Measurements from ENCODE around the gene TYSND1.

DNA sequence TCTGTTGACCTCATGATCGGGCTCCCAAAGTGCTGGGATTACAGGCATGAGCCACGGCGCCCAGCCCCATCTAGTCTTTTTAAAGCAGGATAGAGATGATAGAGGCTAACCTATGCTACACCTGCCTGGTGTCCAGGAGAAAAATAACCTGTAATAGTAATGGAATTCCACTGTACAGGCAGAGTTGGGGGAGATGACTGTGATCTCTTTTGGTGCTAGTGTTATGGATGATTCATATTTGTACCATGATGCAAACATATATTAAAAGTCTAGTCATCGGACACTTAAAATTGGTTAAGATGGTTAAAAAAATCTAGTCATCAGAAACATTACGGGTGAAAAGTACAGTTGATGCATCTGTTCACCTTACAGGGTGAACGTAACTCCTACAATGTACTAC is 29.9 kb upstream of the TYSND1 start:
- no peak for TF ChIP-seq POLR2A (IDR thresholded peaks at IDR 0.05)
- TF ChIP-seq, protein P1, sequence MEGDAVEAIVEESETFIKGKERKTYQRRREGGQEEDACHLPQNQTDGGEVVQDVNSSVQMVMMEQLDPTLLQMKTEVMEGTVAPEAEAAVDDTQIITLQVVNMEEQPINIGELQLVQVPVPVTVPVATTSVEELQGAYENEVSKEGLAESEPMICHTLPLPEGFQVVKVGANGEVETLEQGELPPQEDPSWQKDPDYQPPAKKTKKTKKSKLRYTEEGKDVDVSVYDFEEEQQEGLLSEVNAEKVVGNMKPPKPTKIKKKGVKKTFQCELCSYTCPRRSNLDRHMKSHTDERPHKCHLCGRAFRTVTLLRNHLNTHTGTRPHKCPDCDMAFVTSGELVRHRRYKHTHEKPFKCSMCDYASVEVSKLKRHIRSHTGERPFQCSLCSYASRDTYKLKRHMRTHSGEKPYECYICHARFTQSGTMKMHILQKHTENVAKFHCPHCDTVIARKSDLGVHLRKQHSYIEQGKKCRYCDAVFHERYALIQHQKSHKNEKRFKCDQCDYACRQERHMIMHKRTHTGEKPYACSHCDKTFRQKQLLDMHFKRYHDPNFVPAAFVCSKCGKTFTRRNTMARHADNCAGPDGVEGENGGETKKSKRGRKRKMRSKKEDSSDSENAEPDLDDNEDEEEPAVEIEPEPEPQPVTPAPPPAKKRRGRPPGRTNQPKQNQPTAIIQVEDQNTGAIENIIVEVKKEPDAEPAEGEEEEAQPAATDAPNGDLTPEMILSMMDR (IDR thresholded peaks at IDR 0.05) = no peak

Data from testis (tissue), 2 donors.